GM12801 (cell line): ENCODE data around the gene EPS8L3.

Source experiments
- CTCF ChIP-seq: IDR thresholded peaks from one replicate; pipeline ENCODE4 v1.5.1; 2011; ENCODE audit warnings: control low read depth; ENCODE audit not compliant: insufficient read length; ENCODE audit errors: extremely low read depth

Gene EPS8L3

GRCh38 chr1:109775398-109775797 lies 11.7 kb upstream of the EPS8L3 start:
- TF ChIP-seq CTCF: no peak

- no peak for TF ChIP-seq CTCF
These were observed 10.3 kb upstream of the EPS8L3 start for GRCh38 chr1:109773900-109774485.

- TF ChIP-seq CTCF: peak; percentile 35
These were observed 9.6 kb upstream of the EPS8L3 start for GRCh38 chr1:109773203-109773899.

- TF ChIP-seq CTCF: no peak
These were observed 9.0 kb upstream of the EPS8L3 start for GRCh38 chr1:109772658-109773202.

GRCh38 chr1:109771712-109772657 lies 8.3 kb upstream of the EPS8L3 start:
- no peak for TF ChIP-seq CTCF

- TF ChIP-seq CTCF: no peak
These were observed 6.8 kb upstream of the EPS8L3 start for GRCh38 chr1:109770331-109771095.
